COLO668 (cell line): ENCODE results near the gene MCCC1.
"Not testable (repeated sequence)": the region's sequence is repeated elsewhere in the genome, so short reads cannot be mapped to it uniquely, and the experiment has no call there.

ENCODE experiments used
- DNase-seq: peaks from one replicate; lab custom pipeline; 2025; ENCODE audit not compliant: unreplicated experiment; lab: John Stamatoyannopoulos, UW

The MCCC1 gene

GRCh38 chr3:183050706-183051105, 48.6 kb downstream of the MCCC1 start:
- no peak for DNase-seq

GRCh38 chr3:183046883-183047282, 52.4 kb downstream of the MCCC1 start:
- DNase-seq, result no peak

DNA sequence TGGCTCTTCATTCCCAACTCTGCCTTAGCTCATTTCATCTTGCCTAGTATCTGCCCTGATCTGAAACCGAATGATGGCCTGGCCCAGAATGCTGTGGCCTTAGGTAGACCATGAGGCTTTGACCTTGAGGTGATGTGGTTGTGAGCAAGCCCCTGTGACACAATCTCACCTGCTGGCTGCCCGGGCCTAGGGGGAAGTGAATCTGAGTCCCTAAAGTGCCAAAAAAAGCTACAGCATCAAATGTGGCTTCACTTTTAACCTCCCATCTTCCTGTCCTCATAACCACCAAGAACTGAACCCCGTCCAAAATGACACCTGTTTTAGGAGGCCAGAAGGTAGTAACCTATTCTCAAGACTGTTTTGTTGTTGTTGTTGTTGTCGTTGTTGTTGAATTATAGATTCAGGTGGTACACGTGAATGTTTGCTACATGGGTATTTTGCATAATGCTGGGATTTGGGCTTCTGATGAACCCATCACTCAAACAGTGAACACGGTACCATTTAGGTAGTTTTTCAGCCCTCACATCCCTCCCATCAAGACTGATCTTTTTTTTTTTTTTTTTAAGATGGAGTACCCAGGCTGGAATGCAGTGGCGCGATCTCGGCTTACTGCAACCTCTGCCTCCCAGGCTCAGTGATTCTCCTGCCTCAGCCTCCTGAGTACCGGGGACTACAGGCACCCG, 54.6 kb downstream of the MCCC1 start:
- no peak for DNase-seq

DNA sequence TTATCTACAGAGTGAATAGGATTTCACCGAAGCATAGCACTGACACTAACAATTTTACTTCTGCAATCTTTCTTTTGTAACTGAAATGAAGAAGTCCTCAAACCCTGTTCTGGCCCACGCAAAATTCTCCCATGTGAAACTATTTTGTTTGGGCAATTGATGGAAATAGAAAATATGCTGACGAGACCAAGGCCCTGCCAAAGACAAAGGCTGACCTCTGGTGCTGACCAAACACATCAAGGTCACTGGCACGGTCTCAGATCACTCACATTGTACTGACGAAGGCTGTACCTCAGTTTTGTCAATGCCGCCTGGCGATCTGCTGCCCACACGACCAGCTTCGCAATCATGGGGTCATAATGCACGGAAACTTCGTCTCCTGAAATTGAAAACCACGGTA, 60.5 kb downstream of the MCCC1 start:
- no peak for DNase-seq

DNA sequence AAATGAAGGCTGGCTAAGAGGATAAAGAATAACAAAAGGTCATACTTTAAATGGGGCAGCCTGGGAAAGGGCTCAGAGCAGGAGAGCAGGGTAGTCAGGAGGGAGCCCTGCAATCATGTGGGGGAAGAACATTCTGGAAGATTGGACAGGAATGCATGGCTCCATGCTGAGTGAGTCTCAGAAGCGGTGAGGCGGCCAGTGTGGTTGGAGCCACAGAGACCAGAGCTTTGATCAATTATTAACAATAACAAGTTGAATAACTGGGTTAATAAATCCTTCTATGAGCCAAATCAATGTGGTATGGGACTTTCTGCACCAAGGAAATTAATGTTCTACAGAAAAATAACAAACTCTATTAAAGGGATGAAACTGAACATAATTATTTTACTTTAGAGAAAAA, 61.1 kb downstream of the MCCC1 start:
- DNase-seq, result no peak

GRCh38 chr3:183033746-183034145, 65.5 kb downstream of the MCCC1 start:
- DNase-seq, result no peak

DNA sequence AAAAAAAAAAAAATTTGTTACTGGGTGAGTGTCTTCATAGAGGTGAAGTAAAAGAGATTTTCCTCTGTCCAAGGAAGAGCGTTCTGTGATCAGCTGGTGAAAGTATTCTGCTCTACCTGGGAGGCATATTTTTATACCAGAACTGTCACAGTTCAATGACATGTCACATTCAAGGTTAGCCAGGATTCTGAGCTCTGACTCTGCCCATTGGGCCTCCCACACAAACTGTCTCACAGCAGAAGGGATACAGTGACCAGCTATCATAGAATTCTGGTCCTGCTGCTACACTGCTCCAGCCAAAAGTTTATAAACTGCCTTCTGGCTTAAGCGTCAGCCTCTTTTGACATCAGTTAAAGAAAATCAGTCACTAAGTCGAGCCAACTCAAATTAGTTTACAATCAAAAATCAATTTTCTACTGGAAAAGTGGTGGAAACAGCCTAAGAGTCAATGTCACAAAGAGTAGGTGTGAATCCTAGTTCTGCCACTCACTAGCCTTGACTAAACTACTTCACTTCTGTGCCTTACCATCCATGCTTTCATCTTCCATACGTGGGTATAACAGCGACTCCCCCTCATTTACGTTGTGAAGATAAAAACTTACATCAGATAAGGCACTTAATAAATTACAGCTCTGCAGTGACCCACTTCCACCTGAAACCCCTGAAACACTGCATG, 66.3 kb downstream of the MCCC1 start:
- no peak for DNase-seq

DNA sequence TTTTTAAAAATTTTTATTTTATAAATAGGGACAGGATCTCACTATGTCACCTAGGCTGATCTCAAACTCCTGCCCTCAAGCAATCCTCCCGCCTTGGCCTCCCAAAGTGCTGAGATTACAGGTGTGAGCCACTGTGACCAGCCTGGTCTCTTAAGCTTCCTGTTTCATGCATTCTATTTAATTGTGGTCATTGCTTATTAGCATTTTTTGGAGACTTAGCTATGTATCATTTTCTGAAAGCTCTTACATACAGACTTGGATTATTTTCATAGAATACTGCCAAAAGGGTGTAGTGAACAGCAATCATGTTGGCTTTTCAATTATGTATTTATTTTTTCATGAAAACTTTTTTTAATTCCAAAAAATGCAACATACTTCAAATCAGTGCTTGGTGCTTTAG, 67.5 kb downstream of the MCCC1 start:
- no peak for DNase-seq

DNA sequence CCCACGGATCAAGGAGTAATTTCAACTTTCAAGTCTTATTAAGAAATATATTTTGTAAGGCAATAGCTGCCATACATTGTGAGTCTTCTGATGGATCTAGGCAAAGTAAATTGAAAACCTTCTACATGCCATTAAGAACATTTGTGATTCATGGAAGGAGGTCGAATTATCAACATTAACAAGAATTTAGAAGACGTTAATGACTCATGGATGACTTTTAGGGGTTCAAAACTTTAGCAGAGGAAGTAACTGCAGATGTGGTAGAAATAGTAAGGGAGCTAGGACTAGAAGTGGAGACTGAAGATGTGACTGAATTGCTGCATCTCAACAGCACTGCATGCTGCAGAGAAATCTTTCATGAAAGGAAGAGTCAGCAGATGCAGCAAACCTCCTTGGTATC, 70.9 kb downstream of the MCCC1 start:
- no peak for DNase-seq

GRCh38 chr3:183027276-183027675, 72.0 kb downstream of the MCCC1 start:
- no peak for DNase-seq

- no peak for DNase-seq
Measured at GRCh38 chr3:183022936-183023516, 76.3 kb downstream of the MCCC1 start.

DNA sequence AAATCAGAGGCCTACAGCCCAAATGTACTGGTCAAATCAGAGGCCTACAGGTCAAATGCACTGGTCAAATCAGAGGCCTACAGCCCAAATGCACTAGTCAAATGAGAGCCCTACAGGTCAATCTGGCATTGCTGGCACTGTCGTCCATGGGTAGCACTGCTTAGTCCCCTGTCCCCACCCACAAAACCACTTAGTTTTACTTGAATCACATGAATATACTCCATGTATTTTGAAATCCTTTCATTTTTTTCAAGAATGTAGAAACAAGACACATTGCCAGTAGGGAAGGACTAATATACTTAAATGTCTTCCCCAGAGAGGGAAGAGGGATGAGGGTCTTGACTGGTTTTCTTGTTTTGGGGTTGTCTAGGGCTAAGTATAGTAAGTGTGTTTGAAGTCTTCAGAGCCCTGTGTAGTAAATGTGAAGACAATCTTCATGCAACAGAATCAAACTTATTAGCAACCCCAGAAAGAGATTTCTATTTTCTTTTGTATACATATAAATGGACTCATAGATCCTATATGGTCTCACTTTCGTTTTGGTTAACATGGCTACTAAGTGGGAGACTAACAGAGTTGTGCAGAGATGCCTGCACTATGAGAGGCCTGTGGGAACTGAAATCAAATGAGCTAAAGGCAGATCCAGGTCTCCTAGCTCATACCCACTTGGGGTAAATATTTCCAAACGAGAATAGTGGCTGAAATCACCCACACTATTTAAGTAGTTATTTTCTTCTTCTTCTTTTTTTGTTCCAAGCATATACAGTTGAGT, 80.7 kb downstream of the MCCC1 start:
- no peak for DNase-seq

DNA sequence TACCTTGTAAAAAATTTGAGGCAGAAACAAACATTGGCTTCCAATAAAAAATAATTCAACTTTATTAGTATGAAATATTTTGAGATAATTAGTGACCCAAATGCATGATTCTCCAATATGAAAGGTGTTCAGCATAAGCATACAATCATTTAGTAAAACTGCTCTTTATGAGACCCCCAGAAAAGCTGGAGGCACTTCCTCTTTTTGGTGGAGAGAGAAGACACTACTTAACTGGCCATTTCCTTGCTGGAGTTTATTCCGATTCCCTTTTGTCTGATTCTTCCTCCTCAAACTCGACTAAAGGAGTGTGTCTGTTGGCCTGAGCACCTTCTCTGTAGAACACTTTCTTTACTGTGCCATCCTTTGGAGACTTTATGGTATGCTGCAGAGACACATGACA, 84.1 kb downstream of the MCCC1 start:
- DNase-seq, result no peak

DNA sequence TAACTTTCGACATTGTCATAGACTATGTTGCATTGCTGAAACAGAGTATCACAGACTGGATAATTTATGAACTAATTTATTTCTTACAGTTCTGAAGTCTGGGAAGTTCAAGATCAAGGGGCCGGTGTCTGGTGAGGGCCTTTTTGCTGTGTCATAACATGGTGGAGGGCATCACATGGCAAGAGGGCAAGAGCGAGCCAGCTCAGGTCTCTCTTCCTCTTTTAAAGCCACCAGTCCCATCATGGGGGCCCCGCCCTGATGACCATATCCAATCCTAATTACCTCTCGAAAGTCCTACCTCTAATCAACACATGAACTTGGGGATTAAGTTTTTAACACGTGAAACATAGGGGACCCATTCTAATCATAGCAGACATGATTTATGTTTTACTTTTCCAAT, 85.4 kb downstream of the MCCC1 start:
- no peak for DNase-seq

- DNase-seq, result no peak
Measured at GRCh38 chr3:183013074-183013473, 86.2 kb downstream of the MCCC1 start.

DNA sequence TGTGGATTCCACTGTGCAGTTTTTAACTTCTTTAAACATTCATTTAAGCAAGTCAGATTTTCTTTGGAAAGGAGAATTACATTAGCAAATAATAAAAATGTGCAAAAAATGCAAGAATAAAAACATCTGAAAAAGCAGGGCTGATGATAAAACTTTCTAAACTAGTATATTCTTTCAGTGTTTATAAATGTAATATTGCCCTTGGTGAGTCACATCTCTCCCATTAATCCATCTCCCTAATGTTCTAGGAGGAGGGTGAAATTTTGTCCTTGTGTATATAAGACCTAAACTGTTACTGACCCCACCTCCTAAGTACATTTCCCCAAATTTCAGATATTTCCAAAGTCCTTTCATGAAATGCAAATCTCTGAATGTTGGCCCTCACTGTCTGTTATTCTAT, 90.5 kb downstream of the MCCC1 start:
- DNase-seq, result no peak

DNA sequence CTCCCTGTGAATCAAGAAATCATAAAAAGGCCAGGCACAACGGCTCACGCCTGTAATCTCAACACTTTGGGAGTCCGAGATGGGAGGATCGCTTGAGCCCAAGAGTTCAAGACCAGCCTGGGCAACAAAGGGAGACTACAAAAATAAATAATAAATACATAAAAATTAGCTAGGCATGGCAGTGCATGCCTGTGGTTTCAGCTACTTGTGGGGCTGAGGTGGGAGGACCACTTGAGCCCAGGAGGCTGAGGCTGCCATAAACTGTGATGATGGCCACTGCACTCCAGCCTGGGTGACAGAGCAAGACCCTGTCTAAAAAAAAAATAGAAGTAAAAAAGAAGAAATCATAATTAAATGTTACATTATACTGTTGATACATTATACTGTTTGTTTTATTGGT, 91.0 kb downstream of the MCCC1 start:
- DNase-seq, result no peak

- DNase-seq, result no peak
Measured at GRCh38 chr3:183006396-183007002, 92.8 kb downstream of the MCCC1 start.

GRCh38 chr3:182999767-183000166, 99.5 kb downstream of the MCCC1 start:
- no peak for DNase-seq

- DNase-seq, result not testable (repeated sequence)
Measured at GRCh38 chr3:182993486-182994201, 105.7 kb downstream of the MCCC1 start.

DNA sequence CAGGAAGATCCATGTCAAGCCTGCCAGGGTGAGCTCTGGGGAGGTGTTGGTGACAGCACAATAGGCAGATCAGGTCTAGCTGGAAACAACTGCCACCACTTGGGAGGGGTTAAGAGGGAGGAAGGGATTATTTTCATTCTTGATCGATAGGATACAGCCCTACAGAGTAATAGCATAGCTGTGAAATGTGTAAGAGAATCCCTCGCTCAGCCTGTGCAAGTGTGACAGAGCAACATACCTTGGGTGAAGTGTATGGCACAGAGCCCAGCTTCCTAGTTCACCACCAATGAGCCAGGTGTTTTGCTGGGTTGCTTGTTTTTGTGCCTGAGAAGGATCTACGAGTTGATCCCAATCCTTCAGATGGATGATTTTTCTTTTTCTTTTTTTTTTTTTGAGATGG, 109.7 kb downstream of the MCCC1 start:
- peak; percentile 4 for DNase-seq
